ENCODE measurements around the gene XYLT1.

- TF ChIP-seq EZH2 (IDR thresholded peaks at IDR 0.05; ENCODE audit: insufficient read depth, poor library complexity, severe bottlenecking) (no peak), EZH2phosphoT487 (IDR thresholded peaks at IDR 0.05; ENCODE audit: insufficient read depth, low read depth) (no peak)
These were observed 183.5 kb downstream of the XYLT1 start for GRCh38 chr16:17287166-17287800.
